ENCODE results near the gene DAB2IP.

The DAB2IP gene

GRCh38 chr9:121744687-121745395 is 93.4 kb downstream of the DAB2IP start:
- DNase-seq (ENCODE audit: low read depth) = no peak

DNA sequence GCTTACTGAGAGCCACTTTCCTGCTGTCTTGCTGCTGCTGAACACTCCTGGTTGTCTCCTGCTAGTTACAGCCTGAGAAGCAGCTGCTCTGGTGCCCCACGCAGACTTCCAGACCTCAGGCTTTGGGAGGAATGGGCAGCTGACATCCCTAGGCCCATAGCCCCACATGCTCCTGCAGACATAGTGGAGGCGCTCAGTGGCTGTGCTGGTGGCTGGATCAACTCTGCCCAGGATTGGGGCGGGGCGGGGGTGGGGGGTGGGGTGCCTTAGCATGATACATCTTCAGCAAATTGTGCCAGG is 93.9 kb downstream of the DAB2IP start:
- DNase-seq (ENCODE audit: low read depth) = no peak

- DNase-seq (ENCODE audit: low read depth) = no peak
Observed at GRCh38 chr9:121746411-121746810, 95.0 kb downstream of the DAB2IP start.

GRCh38 chr9:121746866-121747265 is 95.4 kb downstream of the DAB2IP start:
- DNase-seq (ENCODE audit: low read depth) = no peak

GRCh38 chr9:121748074-121748473 is 96.6 kb downstream of the DAB2IP start:
- DNase-seq (ENCODE audit: low read depth) = no peak

DNA sequence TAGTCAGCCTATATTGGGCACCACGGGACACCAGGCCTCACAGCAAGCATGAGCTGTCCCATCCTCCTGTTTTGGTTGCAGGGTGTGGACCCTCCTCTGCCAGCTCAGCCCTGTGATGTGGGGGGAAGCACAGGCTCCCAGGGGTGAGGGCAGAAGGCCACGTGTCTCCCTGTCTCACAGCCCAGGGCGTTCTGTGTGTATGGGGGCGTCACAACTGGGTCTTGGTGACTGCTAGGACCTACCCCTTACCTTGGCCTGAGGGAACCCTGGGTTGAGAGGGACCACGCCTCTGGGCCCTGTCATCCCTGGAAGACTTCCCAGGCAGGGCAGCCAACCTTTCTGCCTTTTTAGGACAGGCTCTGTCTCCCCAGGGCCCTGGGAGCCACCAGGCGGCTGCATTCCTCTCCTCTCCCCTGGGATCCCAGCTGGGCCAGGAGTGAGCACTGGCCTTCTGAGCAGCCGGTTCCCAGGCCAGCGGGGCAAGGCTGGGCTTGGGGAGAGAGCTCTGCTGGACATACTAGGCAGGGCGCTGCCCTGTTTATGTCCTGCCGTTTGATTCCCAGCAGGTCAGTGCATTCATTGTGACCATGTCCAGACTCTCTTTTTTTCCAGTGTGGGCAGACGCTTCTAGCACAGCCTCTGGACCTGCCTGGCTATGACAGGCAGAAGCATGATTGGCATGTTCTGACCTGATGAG is 97.4 kb downstream of the DAB2IP start:
- DNase-seq (ENCODE audit: low read depth) = no peak

GRCh38 chr9:121749614-121750013 is 98.2 kb downstream of the DAB2IP start:
- no peak for DNase-seq (ENCODE audit: low read depth)

DNA sequence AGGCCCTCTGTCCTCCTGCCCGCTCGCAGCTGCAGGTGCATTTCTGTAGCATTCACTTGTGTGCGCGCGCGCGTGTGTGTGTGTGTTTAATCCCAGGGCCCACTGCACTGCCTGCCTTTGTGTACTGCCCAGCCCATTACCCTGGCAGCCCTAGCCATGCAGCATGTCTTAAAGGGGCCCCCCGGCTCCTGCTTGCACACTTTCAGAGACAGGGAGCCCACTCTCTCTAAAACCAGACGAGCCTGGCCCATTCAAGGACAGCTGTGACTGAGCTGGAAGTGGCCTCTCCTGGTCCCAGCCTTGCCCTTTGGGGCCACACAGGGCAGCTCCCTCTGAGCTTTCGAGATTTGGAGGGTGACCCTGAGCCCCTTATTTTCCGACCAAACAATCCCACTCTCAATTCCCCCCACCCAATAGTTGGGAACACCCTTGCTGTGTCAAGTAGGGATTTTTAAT is 98.9 kb downstream of the DAB2IP start:
- no peak for DNase-seq (ENCODE audit: low read depth)

- DNase-seq (ENCODE audit: low read depth) = no peak
Observed at GRCh38 chr9:121750715-121751623, 99.5 kb downstream of the DAB2IP start.

DNA sequence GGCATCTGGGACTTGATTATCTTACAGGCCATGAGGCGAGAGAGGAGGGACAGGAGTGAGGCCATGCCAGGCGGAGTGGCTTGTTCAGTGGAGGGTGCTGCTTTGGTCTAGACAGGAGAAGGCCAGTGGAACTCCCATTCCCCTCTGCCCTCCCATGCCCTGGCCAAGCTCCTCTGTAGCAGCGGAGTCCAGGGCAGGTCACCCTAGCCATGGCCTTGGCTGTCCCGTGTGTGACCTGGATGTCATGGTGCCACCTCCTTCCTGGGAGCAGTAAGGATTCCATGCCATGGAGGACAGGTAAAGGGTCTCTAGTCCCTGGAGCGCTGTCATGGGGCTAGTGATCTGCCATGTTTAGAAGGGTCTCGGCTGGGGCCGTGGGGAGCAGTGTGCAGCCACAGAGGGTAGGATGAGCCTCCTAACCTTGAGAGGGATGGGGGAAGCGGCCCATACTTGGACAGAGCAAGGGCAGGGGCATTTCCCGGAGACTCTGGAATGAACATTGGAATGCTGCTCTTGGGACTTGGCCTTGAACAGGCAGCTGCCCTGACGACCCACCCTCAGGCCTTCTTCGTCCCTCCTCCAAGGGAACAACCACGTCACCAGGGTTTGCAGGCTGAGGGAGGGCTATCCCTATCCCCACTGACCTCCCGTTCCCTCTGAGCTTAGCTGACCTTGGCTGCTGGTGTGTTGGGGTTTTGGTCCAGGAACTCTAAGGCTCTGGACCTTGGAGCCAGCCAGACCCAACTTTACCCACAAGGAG is 100.4 kb downstream of the DAB2IP start:
- DNase-seq (ENCODE audit: low read depth) = no peak

- no peak for DNase-seq (ENCODE audit: low read depth)
Observed at GRCh38 chr9:121752929-121753328, 101.5 kb downstream of the DAB2IP start.

- DNase-seq (ENCODE audit: low read depth) = no peak
Observed at GRCh38 chr9:121753802-121754654, 102.6 kb downstream of the DAB2IP start.

DNA sequence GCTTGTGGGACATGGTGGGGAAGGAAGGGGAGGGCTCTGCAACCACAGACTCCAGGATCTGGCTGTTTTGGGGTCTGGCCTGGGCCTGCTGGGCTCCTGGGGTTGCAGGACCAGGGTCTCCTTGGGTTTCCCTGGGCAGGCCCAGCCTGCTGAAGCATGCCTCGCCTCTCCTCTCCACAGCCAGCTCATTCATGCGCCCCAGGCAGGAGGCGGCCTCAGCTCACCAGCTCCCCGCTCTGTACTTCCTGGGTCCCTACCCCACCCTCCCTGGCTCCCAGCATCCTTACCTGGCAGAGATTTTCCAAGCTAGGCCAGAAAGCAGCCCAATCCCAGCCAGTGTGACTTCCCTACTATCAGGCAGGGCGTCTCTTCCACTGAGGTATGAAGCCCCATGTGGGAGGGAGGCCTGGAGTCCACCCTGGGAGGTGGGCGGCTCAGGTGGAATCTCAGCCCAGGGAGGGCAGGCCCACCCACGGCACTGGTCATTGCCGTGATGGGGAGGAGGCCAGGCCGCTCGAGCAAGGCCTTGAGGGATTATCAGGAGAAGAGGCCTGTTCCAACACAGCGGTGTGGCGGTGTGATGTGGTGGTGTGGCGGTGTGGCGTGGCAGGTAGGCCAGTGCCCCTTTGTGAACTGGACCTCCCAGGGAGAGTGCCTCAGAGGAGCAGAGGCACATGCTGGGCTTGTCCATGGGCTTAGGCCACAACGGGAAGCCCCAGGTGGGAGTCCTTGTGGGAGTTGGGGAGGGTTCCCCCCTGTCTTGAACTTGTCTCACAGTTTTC is 103.4 kb downstream of the DAB2IP start:
- DNase-seq (ENCODE audit: low read depth) = no peak

- no peak for DNase-seq (ENCODE audit: low read depth)
Observed at GRCh38 chr9:121755581-121755980, 104.1 kb downstream of the DAB2IP start.

DNA sequence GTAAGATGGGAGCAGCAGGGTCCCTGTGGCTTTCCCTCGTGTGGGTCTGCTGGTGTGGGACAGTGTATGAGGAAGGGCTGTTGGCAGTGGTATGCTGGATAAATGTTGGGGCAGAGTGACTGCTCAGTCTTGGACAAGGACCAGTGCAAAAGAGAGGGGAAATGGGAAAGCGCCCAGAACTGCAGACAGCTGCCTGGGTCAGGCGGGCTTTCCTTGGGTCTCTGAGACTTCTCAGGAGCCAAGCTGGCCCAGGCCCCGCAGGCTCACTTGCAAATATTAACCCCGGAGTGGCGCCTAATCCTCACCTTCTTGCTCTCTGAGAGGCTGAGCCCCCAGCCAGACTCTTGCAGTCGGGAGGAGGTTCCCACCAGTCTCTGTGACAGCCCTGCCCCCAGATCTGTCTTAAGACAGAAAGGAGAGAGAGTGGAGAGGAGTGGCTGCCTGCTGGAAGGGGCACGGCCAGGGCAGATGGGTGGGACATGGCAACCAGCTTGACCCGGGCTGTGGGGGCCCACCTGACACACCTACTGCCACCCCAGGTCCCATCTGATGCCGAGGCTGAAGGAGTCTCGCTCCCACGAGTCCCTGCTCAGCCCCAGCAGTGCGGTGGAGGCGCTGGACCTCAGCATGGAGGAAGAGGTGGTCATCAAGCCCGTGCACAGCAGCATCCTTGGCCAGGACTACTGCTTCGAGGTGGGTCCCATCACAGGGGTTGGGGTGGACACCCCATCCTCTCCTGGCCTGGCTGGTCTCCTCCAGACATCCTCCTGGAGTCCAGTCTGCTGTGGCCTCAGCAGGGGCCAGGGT is 105.2 kb downstream of the DAB2IP start:
- DNase-seq (ENCODE audit: low read depth) = no peak

DNA sequence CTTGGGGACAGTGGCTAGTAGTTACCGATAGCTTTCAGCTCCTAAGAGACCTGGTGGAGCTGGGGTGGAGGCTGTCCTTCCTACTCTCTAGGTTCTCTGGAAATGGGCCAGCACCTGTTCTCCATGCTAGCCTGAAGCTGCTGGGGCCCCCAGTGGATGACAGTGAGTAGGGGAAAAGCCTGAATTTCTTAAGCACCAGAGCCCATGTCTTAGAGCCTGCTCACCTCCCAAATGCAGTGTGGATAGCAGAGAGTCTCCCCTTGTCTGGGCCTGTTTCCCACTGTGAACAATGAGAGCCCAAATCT is 105.8 kb downstream of the DAB2IP start:
- DNase-seq (ENCODE audit: low read depth) = no peak

GRCh38 chr9:121758693-121759092 is 107.3 kb downstream of the DAB2IP start:
- DNase-seq (ENCODE audit: low read depth) = no peak

GRCh38 chr9:121759996-121760395 is 108.6 kb downstream of the DAB2IP start:
- no peak for DNase-seq (ENCODE audit: low read depth)

DNA sequence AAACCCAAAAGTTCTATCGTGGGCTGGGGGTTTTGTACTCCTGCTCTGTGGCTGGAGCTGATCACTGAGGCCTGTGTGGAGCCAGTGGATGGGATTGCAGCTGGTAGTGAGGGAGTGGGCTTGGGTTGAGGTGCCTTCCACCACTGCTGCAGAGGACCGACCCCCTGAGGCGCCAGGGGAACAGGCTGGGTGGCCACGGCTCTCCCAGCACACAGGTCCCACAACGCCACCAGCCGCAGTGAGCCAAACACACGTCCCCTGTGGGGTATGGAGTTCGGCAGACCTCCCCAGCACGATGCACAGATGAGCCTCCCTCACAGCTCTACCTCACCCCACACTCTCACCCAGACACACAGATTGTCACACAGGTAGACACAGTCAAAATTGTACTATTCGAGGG is 109.1 kb downstream of the DAB2IP start:
- DNase-seq (ENCODE audit: low read depth) = no peak

GRCh38 chr9:121763131-121763530 is 111.7 kb downstream of the DAB2IP start:
- DNase-seq (ENCODE audit: low read depth) = no peak

Measured in T follicular helper cell (primary cell).